Thoracic aorta (tissue), 2 donors: ENCODE results near the gene SLC50A1. TPM values are rescaled to one million over a fixed set of nuclear protein-coding genes. Genes with fewer than 3 reads are reported as not detected.

Experiments used
- ATAC-seq: fragments of 150-250 bp; one replicate; pipeline ENCODE4 v1.8.0; 2017; ENCODE audit warnings: low read depth; ENCODE audit not compliant: insufficient number of reproducible peaks, low FRiP score
- DNase-seq: peaks from one replicate; pipeline ENCODE4 v3.0.0-alpha.2; 2020; ENCODE audit warnings: low spot score
- H3K27ac ChIP-seq, 2 donors: fragments of 200-600 bp; sonication (generic); 1 replicate in 1 of 2; 2 replicates in 1 of 2; pipeline ENCODE4 v1.5.1; 2016; ENCODE audit warnings: mild to moderate bottlenecking in 2 of 2, moderate library complexity in 2 of 2
- H3K27me3 ChIP-seq: fragments of 200-600 bp; sonication (generic); replicated peaks from 2 replicates; pipeline ENCODE4 v1.6.0; 2016; ENCODE audit warnings: mild to moderate bottlenecking; ENCODE audit not compliant: insufficient read depth
- H3K36me3 ChIP-seq: fragments of 200-600 bp; sonication (generic); one replicate; pipeline ENCODE4 v1.5.1; 2016
- H3K4me1 ChIP-seq, 2 donors: fragments of 200-600 bp; sonication (generic); 1 replicate in 1 of 2; 2 replicates in 1 of 2; pipeline versions ENCODE4 v1.5.1 to v1.6.0; 2016; ENCODE audit warnings: low read depth in 2 of 2, mild to moderate bottlenecking in 1 of 2; ENCODE audit not compliant: control insufficient read depth in 1 of 2
- H3K4me3 ChIP-seq: fragments of 200-600 bp; sonication (generic); 2 replicates; pipeline ENCODE4 v1.5.1; 2016; ENCODE audit warnings: mild to moderate bottlenecking
- H3K9me3 ChIP-seq: fragments of 200-600 bp; sonication (generic); 2 replicates; pipeline ENCODE4 v1.5.1; 2016
- CTCF ChIP-seq: fragments of 200-600 bp; sonication (generic); IDR thresholded peaks from one replicate; pipeline ENCODE4 v1.5.1; 2019; ENCODE audit warnings: antibody characterized with exemption
- total RNA-seq, 2 donors: library from RNA; depleted of rRNA; stranded (reverse); fragments of >200 nt; gene quantifications; one replicate each; pipeline versions ENCODE4 v1.1.0 to v1.2.3, GENCODE V29; 2016

The SLC50A1 gene
- total RNA-seq: 10 to 100 TPM; 13.0 to 22.2 TPM

- H3K36me3 ChIP-seq: no peaks in the 10 kb centered on the region
- peak; percentile 85 for DNase-seq
- H3K4me3 ChIP-seq: peak within 1 kb of the TSS; percentile 72
- no peaks in the 10 kb centered on the region for H3K27me3 ChIP-seq
- peaks cover 12 to 40% of the 10 kb centered on the region in 2 donors for H3K4me1 ChIP-seq
- peak; percentile 60 for TF ChIP-seq CTCF
- H3K9me3 ChIP-seq: no peaks in the 10 kb centered on the region
- H3K27ac ChIP-seq: peak within 1 kb of the TSS; percentile 94 to 100
- peak; percentile 81 for ATAC-seq
These were observed at the start of gene SLC50A1 for GRCh38 chr1:155135415-155136028. TSS of gene SLC50A1 (plus strand) at chr1:155135852. CDS start at chr1:155135912, 60 bp downstream.

- DNase-seq: no peak
- Histone ChIP-seq H3K4me3 (peak overlapping the region; percentile 86), H3K27me3 (peaks cover 11% of the 10 kb centered on the region), H3K27ac (no peak overlapping the region), H3K9me3 (no peaks in the 10 kb centered on the region), H3K4me1 (peaks cover 12 to 31% of the 10 kb centered on the region in 2 donors), H3K36me3 (no peaks in the 10 kb centered on the region)
- ATAC-seq: no peak
- TF ChIP-seq CTCF: peak; percentile 100
These were observed 49.4 kb upstream of the SLC50A1 start for GRCh38 chr1:155086128-155086741.

- TF ChIP-seq CTCF: no peak
- peaks cover 10 to 29% of the 10 kb centered on the region in 2 donors for H3K4me1 ChIP-seq
- H3K27ac ChIP-seq: no peak overlapping the region
- H3K4me3 ChIP-seq: no peak overlapping the region
- peaks cover 4% of the 10 kb centered on the region for H3K27me3 ChIP-seq
- no peaks in the 10 kb centered on the region for H3K9me3 ChIP-seq
- no peaks in the 10 kb centered on the region for H3K36me3 ChIP-seq
- ATAC-seq (no peak), DNase-seq (no peak)
These were observed 48.7 kb upstream of the SLC50A1 start for GRCh38 chr1:155086856-155087535.

- no peak overlapping the region for H3K4me3 ChIP-seq
- peak; percentile 99 for TF ChIP-seq CTCF
- ATAC-seq: no peak
- no peak for DNase-seq
- no peaks in the 10 kb centered on the region for H3K36me3 ChIP-seq
- no peak overlapping the region for H3K27ac ChIP-seq
- H3K9me3 ChIP-seq: no peaks in the 10 kb centered on the region
- H3K27me3 ChIP-seq: no peaks in the 10 kb centered on the region
- peaks cover 3 to 21% of the 10 kb centered on the region in 2 donors for H3K4me1 ChIP-seq
These were observed 44.3 kb upstream of the SLC50A1 start for GRCh38 chr1:155091071-155092051.
